H9 (cell line): Measurements from ENCODE around the gene SLC24A3. TPM values are rescaled to one million over a fixed set of nuclear protein-coding genes. Genes with fewer than 3 reads are reported as not detected.

ENCODE experiments used
- DNase-seq: peaks from one replicate; pipeline ENCODE4 v3.0.0-alpha.2; 2017
- H2AFZ ChIP-seq: one replicate; pipeline ENCODE4 v1.6.1; 2013; ENCODE audit warnings: mild to moderate bottlenecking, low read length, control low read depth, moderate library complexity
- H2AK5ac ChIP-seq: 2 replicates; pipeline ENCODE4 v1.6.1; 2013; ENCODE audit warnings: low read length, control low read depth, mixed read lengths; ENCODE audit not compliant: insufficient read length
- H2BK120ac ChIP-seq: one replicate; pipeline ENCODE4 v1.6.1; 2013; ENCODE audit warnings: low read depth, mild to moderate bottlenecking, low read length, control low read depth, inconsistent platforms; ENCODE audit not compliant: poor library complexity, severe bottlenecking
- H2BK12ac ChIP-seq: 2 replicates; pipeline ENCODE4 v1.6.1; 2013; ENCODE audit warnings: low read length, control low read depth, mixed read lengths, low read depth; ENCODE audit not compliant: insufficient read length
- H2BK15ac ChIP-seq: 2 replicates; pipeline ENCODE4 v1.6.1; 2013; ENCODE audit warnings: low read depth, low read length, control low read depth
- H2BK20ac ChIP-seq: one replicate; pipeline ENCODE4 v1.6.1; 2013; ENCODE audit warnings: low read depth, mild to moderate bottlenecking, low read length, control low read depth, inconsistent platforms; ENCODE audit not compliant: poor library complexity, severe bottlenecking
- H2BK5ac ChIP-seq: 2 replicates; pipeline ENCODE4 v1.6.1; 2013; ENCODE audit warnings: low read length, control low read depth, mixed read lengths; ENCODE audit not compliant: insufficient read length
- H3K14ac ChIP-seq: 2 replicates; pipeline ENCODE4 v1.6.1; 2013; ENCODE audit warnings: low read length, control low read depth; ENCODE audit not compliant: insufficient read depth
- H3K18ac ChIP-seq: 2 replicates; pipeline ENCODE4 v1.6.1; 2013; ENCODE audit warnings: low read depth, mild to moderate bottlenecking, mixed read lengths, low read length, control low read depth; ENCODE audit not compliant: insufficient read length
- H3K23ac ChIP-seq: 2 replicates; pipeline ENCODE4 v1.6.1; 2013; ENCODE audit warnings: low read length, control low read depth, mixed read lengths, low read depth; ENCODE audit not compliant: insufficient read length
- H3K23me2 ChIP-seq: 2 replicates; pipeline ENCODE4 v1.6.1; 2013; ENCODE audit warnings: low read depth, mild to moderate bottlenecking, mixed read lengths, low read length, control low read depth; ENCODE audit not compliant: insufficient read length, poor library complexity, severe bottlenecking
- H3K27ac ChIP-seq: 2 replicates; pipeline ENCODE4 v1.5.1; 2013; ENCODE audit warnings: low read length, control low read depth, mixed read lengths, low read depth; ENCODE audit not compliant: insufficient read length
- H3K27me3 ChIP-seq: 2 replicates; pipeline ENCODE4 v1.6.1; 2013; ENCODE audit warnings: low read length, control low read depth, inconsistent platforms; ENCODE audit not compliant: insufficient read depth
- H3K4ac ChIP-seq: 2 replicates; pipeline ENCODE4 v1.6.1; 2013; ENCODE audit warnings: low read depth, mild to moderate bottlenecking, control low read depth, inconsistent platforms, low read length, moderate library complexity
- H3K4me1 ChIP-seq: 2 replicates; pipeline ENCODE4 v1.6.1; 2013; ENCODE audit warnings: low read length, control low read depth, inconsistent platforms; ENCODE audit not compliant: insufficient read depth
- H3K4me2 ChIP-seq: 2 replicates; pipeline ENCODE4 v1.6.1; 2013; ENCODE audit warnings: low read length, control low read depth, mixed read lengths; ENCODE audit not compliant: insufficient read length, insufficient read depth
- H3K56ac ChIP-seq: 2 replicates; pipeline ENCODE4 v1.6.1; 2013; ENCODE audit warnings: low read depth, mild to moderate bottlenecking, mixed read lengths, low read length, control low read depth; ENCODE audit not compliant: insufficient read length
- H3K79me1 ChIP-seq: 2 replicates; pipeline ENCODE4 v1.6.1; 2013; ENCODE audit warnings: low read depth, mild to moderate bottlenecking, moderate library complexity, low read length, control low read depth, inconsistent platforms; ENCODE audit not compliant: insufficient read depth, poor library complexity, severe bottlenecking
- H3K79me2 ChIP-seq: 2 replicates; pipeline ENCODE4 v1.6.1; 2013; ENCODE audit warnings: low read length, control low read depth, inconsistent platforms; ENCODE audit not compliant: insufficient read depth
- H3K9ac ChIP-seq: 2 replicates; pipeline ENCODE4 v1.6.1; 2013; ENCODE audit warnings: low read length, control low read depth, mixed read lengths; ENCODE audit not compliant: insufficient read length; ENCODE audit errors: extremely low read depth
- H3K9me3 ChIP-seq: one replicate; pipeline ENCODE4 v1.6.1; 2013; ENCODE audit warnings: low read depth, low read length, inconsistent platforms; ENCODE audit not compliant: control insufficient read depth
- H3T11ph ChIP-seq: one replicate; pipeline ENCODE4 v1.6.1; 2013; ENCODE audit warnings: mild to moderate bottlenecking, low read length, control low read depth, inconsistent platforms
- H4K20me1 ChIP-seq: one replicate; pipeline ENCODE4 v1.6.1; 2013; ENCODE audit not compliant: control insufficient read depth, insufficient read length, insufficient read depth
- H4K5ac ChIP-seq: 2 replicates; pipeline ENCODE4 v1.6.1; 2013; ENCODE audit warnings: low read depth, mild to moderate bottlenecking, mixed read lengths, low read length, control low read depth; ENCODE audit not compliant: insufficient read length
- H4K8ac ChIP-seq: replicated peaks from 2 replicates; pipeline ENCODE4 v1.6.1; 2013; ENCODE audit warnings: low read length, control low read depth, mixed read lengths, low read depth; ENCODE audit not compliant: insufficient read length
- H4K91ac ChIP-seq: 2 replicates; pipeline ENCODE4 v1.6.1; 2013; ENCODE audit warnings: low read depth, mild to moderate bottlenecking, moderate library complexity, mixed read lengths, low read length, control low read depth; ENCODE audit not compliant: insufficient read length
- H3K27ac Mint-ChIP-seq, 3 experiments: 2 replicates in 2 of 3; 3 replicates in 1 of 3; pipeline ENCODE4 v1.8.0; 2020 to 2021; ENCODE audit warnings: mixed read lengths in 3 of 3, mild to moderate bottlenecking in 1 of 3, moderate library complexity in 1 of 3
- H3K27me3 Mint-ChIP-seq: 2 replicates; pipeline ENCODE4 v1.8.0; 2021; ENCODE audit warnings: low read depth, mild to moderate bottlenecking, moderate library complexity, mixed read lengths
- H3K36me3 Mint-ChIP-seq, 3 experiments: 2 replicates in 2 of 3; 3 replicates in 1 of 3; pipeline ENCODE4 v1.8.0; 2020 to 2021; ENCODE audit warnings: low read depth in 3 of 3, mixed read lengths in 3 of 3; ENCODE audit not compliant: insufficient read depth in 1 of 3
- H3K4me1 Mint-ChIP-seq, 2 experiments: 2 replicates each; pipeline ENCODE4 v1.8.0; 2020; ENCODE audit warnings: mixed read lengths in 2 of 2
- H3K4me3 Mint-ChIP-seq, 2 experiments: 2 replicates in 1 of 2; 3 replicates in 1 of 2; pipeline ENCODE4 v1.8.0; 2020 to 2021; ENCODE audit warnings: mild to moderate bottlenecking in 2 of 2, mixed read lengths in 2 of 2, moderate library complexity in 1 of 2
- H3K9me3 Mint-ChIP-seq, 2 experiments: 2 replicates in 1 of 2; 3 replicates in 1 of 2; pipeline ENCODE4 v1.8.0; 2020; ENCODE audit warnings: mild to moderate bottlenecking in 2 of 2, mixed read lengths in 2 of 2, moderate library complexity in 1 of 2
- CTCF ChIP-seq: fragments of 200-600 bp; sonication (generic); conservative IDR thresholded peaks from 3 replicates; pipeline ENCODE4 v1.8.0; 2021; ENCODE audit warnings: antibody characterized with exemption, mild to moderate bottlenecking
- WGBS: extraction: QIAGEN DNeasy Blood & Tissue Kit; methylation state at CpG from one replicate; pipeline ENCODE4 v1.1.7; 2013; ENCODE audit warnings: missing lambda C conversion rate, low lambda C conversion rate, mixed read lengths; ENCODE audit not compliant: insufficient read length; ENCODE audit errors: extremely low coverage; 5-methylcytosine and 5-hydroxymethylcytosine counted together
- total RNA-seq: library from RNA; stranded (reverse); gene quantifications from 2 replicates; pipeline ENCODE4 v1.2.1, GENCODE V29; 2021

SLC24A3 gene
- total RNA-seq, 1 experiment from 2014 or later = 0.83 TPM

GRCh38 chr20:19616081-19616480 is 403.6 kb downstream of the SLC24A3 start:
- Histone ChIP-seq H4K91ac (no peak overlapping the region), H3K79me2 (no peaks in the 10 kb centered on the region), H3K4me2 (no peak overlapping the region), H3K9me3 (no peaks in the 10 kb centered on the region), H3K14ac (peak overlapping the region; percentile 68; the same call in 1 of the 2 replicates), H3K56ac (no peak overlapping the region), H4K20me1 (no peaks in the 10 kb centered on the region), H3K23me2 (no peaks in the 10 kb centered on the region), H3K27ac (no peak overlapping the region), H4K5ac (no peak overlapping the region), H2BK5ac (no peak overlapping the region), H3K18ac (no peak overlapping the region), H4K8ac (no peak overlapping the region), H2BK12ac (no peak overlapping the region), H3K79me1 (no peaks in the 10 kb centered on the region), H3K4me1 (peaks cover 12% of the 10 kb centered on the region; the same call in 1 of the 2 replicates), H3K27me3 (no peaks in the 10 kb centered on the region; the same call in 1 of the 2 replicates), H2BK15ac (no peak overlapping the region), H2AFZ (no peak overlapping the region), H2BK20ac (no peak overlapping the region), H3T11ph (no peak overlapping the region), H3K9ac (no peak overlapping the region), H2AK5ac (no peak overlapping the region), H3K23ac (no peak overlapping the region), H2BK120ac (no peak overlapping the region), H3K4ac (no peak overlapping the region)
- no CpG with 5 or more reads among the region's 2 CpGs for WGBS
- H3K27me3 Mint-ChIP-seq = peaks cover 17% of the 10 kb centered on the region
- H3K4me1 Mint-ChIP-seq = peaks cover 25 to 29% of the 10 kb centered on the region in 2 experiments
- TF ChIP-seq CTCF = no peak
- no peak overlapping the region for H3K4me3 Mint-ChIP-seq
- no peak for DNase-seq
- H3K27ac Mint-ChIP-seq = no peak overlapping the region
- H3K9me3 Mint-ChIP-seq = no peaks in the 10 kb centered on the region
- H3K36me3 Mint-ChIP-seq = peaks cover 0 to 5% (median 0%) of the 10 kb centered on the region in 3 experiments; a peak in 2 of 7 replicates
